Activated T-helper 1 cell treated with anti-CD3 and anti-CD28 coated beads, Interleukin-12 subunit alpha, Interleukin-12 subunit beta, Interleukin-2, Interleukin-4 antibody, amounts not matched to agents 30 ng/mL and 10 ng/mL and 1 ng/mL, durations not matched to agents 14 hours and 24 hours and 36 hours (primary cell): ENCODE data around the gene CRIP1. TPM values are rescaled to one million over a fixed set of nuclear protein-coding genes. Genes with fewer than 3 reads are reported as not detected.

Experiments
- DNase-seq: peaks from one replicate; pipeline ENCODE4 v3.0.0; 2021; ENCODE audit warnings: low spot score
- H3K27ac Mint-ChIP-seq: one replicate; pipeline ENCODE4 v1.8.0; 2021; ENCODE audit warnings: mild to moderate bottlenecking, mixed read lengths
- H3K27me3 Mint-ChIP-seq: one replicate; pipeline ENCODE4 v1.8.0; 2022; ENCODE audit warnings: mild to moderate bottlenecking, moderate library complexity, mixed read lengths; ENCODE audit not compliant: insufficient read depth
- H3K36me3 Mint-ChIP-seq: one replicate; pipeline ENCODE4 v1.8.0; 2021; ENCODE audit warnings: low read depth, mixed read lengths
- H3K4me1 Mint-ChIP-seq: one replicate; pipeline ENCODE4 v1.8.0; 2021; ENCODE audit warnings: low read depth, mixed read lengths
- H3K4me3 Mint-ChIP-seq: one replicate; pipeline ENCODE4 v1.8.0; 2021; ENCODE audit warnings: mild to moderate bottlenecking, moderate library complexity, mixed read lengths
- H3K9me3 Mint-ChIP-seq: one replicate; pipeline ENCODE4 v1.8.0; 2021; ENCODE audit warnings: mixed read lengths
- intact Hi-C: fragments of 100-400 bp; cut with micrococcal nuclease; formaldehyde crosslinking; loops from one replicate; pipeline ENCODE4 v1.15.1; 2024
- total RNA-seq: library from RNA; stranded (reverse); gene quantifications from 2 replicates; pipeline ENCODE4 v1.2.3, GENCODE V29; 2022

The CRIP1 gene
- total RNA-seq, 1 donor from 2014 or later, result 103 TPM

DNA sequence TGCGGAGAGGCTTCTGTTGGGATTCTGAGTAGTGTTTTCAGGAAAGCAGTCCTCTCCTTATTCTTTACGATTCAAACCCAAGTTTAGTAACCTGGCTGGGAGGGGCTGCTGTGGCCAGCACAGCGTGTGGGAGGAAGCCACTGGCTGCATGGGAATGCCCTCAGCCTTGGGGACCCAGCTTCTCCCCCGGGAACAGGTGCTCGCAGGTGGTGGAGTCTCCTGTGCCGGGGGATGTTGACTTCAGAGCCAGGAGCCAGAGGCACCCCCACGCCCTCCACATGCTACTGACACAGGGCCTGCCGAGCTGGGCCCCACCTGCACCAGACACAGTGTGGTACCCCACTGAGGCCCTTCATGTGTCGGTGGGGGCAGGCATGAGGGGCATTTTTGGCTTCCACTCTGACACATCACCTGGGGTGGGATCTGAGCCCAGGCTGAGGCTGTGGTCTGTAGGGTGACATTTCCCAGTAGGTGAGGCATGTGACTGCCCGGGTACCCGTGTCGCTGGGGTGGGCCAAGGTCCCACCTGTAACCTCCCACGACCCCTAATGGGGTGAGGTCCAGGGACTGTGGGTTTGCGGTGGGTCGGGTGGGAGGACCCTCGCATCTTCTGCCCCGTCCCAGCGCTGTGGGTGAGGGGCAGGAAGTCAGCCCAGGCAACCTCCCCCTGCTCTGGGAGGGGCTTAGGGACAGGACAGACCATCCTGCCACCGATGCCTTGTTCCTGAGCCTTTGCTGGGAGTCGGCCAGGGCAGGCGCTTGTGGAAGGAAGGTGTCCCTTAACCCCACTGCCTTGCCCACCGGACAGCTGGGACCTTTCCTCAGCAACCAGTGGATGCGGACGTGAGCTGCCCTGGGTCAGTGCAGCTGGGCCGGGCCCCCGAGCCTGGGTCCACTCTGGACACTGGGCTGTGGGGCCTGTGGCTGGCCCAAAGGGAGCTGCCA, 40.5 kb upstream of the CRIP1 start:
- no peak for DNase-seq
- Mint-ChIP-seq H3K36me3 (peaks cover 6% of the 10 kb centered on the region), H3K4me3 (no peak overlapping the region), H3K4me1 (no peaks in the 10 kb centered on the region), H3K27me3 (no peaks in the 10 kb centered on the region), H3K9me3 (no peaks in the 10 kb centered on the region), H3K27ac (no peak overlapping the region)
- intact Hi-C loops, result no loop called here

DNA sequence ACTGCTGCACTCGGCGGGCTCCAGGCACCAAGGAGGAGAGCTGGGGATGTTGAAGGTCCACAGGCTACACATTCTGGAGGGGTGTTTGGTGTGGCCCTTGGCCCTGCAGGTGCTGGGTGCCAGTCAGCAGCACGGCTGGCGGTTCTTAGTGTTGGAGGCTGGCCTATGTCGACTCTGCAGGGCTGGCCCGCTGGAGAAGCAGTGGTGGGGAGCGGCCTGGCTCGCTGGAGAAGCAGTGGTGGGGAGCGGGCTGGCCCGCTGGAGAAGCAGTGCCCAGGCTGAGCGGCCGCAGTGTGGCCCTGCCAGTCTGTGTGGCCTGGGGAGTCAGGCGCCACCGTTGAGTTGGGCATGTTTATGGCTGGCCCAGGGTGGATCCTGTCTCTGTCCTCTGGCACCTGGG, 39.7 kb upstream of the CRIP1 start:
- Mint-ChIP-seq H3K9me3 (no peaks in the 10 kb centered on the region), H3K4me1 (no peaks in the 10 kb centered on the region), H3K4me3 (no peak overlapping the region), H3K36me3 (peaks cover 3% of the 10 kb centered on the region), H3K27me3 (no peaks in the 10 kb centered on the region), H3K27ac (no peak overlapping the region)
- no peak for DNase-seq
- intact Hi-C loops, result no loop called here

DNA sequence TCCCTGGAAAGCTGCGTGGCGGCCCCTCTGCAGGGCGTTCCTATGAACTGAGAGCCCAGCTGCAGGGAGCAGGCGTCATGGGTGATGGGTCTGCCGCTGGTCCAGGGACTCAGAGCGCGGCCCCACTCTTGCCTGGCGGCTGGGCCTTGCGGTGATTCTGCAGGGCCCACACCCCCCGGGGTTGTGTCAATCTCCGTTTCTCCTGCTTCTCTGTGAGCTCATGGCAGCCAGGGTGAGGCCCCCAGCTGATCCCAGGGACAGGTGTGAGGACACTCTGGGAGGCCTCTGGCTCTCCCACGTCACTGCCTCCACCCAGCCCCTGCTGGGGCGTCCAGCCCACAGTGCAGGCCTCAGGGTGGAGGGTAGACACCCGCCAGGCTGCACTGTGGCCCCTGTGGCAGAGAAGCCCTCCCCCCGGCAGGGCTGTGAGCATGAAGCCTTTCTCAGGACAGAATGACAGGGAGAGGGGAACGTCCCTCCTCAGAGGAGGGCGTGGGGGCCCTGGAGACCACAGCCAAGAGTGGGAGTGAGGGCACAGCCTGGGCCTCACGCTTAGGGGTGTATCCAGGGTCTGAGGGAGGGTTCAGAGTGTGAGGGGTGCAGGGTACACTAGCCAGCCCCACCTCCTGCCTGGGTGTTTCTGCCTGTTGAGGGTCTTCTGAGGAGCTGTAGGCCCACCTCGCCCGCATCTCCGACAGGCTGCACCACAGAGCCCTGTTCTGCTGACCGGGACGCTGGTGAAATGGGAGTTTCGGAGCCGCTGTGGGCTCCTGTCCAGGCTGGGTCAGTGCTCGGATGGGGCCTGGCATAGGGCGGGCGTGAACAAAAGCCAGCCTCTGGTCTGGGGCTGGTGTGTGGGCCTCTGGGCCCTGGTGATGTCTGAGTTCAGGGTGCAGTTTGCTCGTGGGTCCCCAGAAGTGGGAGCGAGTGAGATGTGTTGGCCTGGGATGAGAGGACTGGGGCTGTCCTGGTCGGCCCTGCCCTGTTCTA, 38.7 kb upstream of the CRIP1 start:
- no peak for DNase-seq
- Mint-ChIP-seq H3K9me3 (no peaks in the 10 kb centered on the region), H3K27ac (no peak overlapping the region), H3K36me3 (peaks cover 2% of the 10 kb centered on the region), H3K4me3 (no peak overlapping the region), H3K4me1 (no peaks in the 10 kb centered on the region), H3K27me3 (no peaks in the 10 kb centered on the region)
- intact Hi-C loops, result loop anchor here (1.0 kb wide), 3 partner anchors 42 to 80 kb away; no protein-coding TSS in a partner anchor

DNA sequence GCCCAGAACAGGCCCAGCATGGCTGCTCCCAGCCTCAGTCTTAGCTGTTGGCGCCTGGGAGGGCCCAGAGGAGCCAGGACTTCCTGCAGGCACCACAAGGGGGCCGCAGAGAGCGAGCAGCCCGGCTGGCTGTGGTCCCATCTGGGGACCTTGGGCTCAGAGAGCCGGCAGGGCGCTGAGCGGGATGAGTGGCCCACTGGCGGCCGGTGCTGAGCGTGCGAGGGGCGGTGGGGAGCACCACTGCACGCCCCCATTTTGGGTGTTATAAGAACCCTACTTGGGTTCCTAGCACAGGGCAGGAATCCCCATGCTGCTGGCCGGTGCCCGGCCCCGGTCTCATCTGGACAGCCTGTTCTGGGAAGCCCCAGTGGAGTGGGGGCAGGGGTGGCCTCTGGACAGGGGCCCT, 38.0 kb upstream of the CRIP1 start:
- peak; percentile 42 for DNase-seq
- Mint-ChIP-seq H3K27ac (no peak overlapping the region), H3K9me3 (no peaks in the 10 kb centered on the region), H3K36me3 (peaks cover 2% of the 10 kb centered on the region), H3K4me3 (no peak overlapping the region), H3K27me3 (no peaks in the 10 kb centered on the region), H3K4me1 (no peaks in the 10 kb centered on the region)
- intact Hi-C loops, result loop anchor here (1.0 kb wide), 3 partner anchors 42 to 80 kb away; no protein-coding TSS in a partner anchor

DNA sequence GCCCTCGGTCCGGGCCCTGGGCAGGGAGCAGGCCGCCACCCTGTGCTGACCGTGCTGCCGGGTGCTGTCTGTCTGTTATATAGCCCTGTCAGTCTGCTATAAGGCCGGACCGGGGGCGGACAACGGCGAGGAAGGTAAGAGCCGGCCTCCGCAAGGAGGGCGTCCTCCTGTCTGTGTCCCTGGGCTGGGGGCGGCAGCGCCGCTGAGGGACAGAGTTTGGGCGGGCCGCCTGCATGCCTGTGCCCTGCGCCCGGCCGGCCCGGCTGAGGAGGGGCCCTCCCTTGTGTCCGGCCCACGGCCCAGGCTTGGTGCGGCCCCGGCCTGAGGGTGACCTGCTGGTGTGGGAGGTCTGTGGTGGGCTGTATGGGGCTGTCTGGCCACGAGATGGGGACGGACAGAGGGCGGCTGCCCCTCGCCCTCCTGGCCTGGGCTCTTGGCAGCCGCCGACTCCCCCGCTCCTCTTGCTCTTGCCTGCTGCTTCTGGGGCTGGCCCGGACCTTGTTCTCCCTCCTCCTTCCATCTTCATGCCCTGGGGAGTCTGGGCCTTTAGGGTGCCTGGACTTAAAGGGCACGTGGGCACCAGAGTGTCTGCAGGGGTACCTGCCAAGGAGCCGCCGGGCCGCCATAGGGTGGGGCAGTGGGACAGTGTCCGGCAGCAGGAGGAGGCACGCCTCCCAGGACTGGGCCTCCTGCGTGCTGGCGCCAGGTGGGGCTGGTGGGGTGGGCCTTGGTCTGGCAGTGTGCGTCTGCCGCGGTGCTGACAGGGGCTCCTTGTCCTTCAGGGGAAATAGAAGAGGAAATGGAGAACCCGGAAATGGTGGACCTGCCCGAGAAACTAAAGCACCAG, 37.2 kb upstream of the CRIP1 start:
- Mint-ChIP-seq H3K27me3 (no peaks in the 10 kb centered on the region), H3K36me3 (peaks cover 2% of the 10 kb centered on the region)

DNA sequence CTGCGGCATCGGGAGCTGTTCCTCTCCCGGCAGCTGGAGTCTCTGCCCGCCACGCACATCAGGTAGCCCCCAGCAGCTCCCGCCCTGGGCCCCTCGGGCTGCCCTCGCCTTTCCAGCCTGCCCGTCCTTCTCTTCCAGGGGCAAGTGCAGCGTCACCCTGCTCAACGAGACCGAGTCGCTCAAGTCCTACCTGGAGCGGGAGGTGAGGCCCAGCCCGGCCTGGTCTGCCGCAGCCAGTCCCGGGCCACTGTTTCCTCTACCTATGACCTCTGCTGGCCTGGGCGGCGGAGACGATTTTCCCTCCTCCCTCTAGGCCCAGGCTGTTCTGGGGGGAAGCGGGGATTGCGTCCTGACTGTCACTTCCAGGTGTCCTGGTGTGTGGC, 36.6 kb upstream of the CRIP1 start:
- intact Hi-C loops, result no loop called here
- Mint-ChIP-seq H3K27ac (no peak overlapping the region), H3K36me3 (peaks cover 2% of the 10 kb centered on the region), H3K4me1 (no peaks in the 10 kb centered on the region), H3K27me3 (no peaks in the 10 kb centered on the region), H3K4me3 (no peak overlapping the region), H3K9me3 (no peaks in the 10 kb centered on the region)
- no peak for DNase-seq

More for the DNA sequence above, 37.2 kb upstream of the CRIP1 start:
- no peaks in the 10 kb centered on the region for H3K9me3 Mint-ChIP-seq
- no peak overlapping the region for H3K4me3 Mint-ChIP-seq
- DNase-seq, result no peak
- no peak overlapping the region for H3K27ac Mint-ChIP-seq
- H3K4me1 Mint-ChIP-seq, result no peaks in the 10 kb centered on the region
- intact Hi-C loops, result no loop called here

DNA sequence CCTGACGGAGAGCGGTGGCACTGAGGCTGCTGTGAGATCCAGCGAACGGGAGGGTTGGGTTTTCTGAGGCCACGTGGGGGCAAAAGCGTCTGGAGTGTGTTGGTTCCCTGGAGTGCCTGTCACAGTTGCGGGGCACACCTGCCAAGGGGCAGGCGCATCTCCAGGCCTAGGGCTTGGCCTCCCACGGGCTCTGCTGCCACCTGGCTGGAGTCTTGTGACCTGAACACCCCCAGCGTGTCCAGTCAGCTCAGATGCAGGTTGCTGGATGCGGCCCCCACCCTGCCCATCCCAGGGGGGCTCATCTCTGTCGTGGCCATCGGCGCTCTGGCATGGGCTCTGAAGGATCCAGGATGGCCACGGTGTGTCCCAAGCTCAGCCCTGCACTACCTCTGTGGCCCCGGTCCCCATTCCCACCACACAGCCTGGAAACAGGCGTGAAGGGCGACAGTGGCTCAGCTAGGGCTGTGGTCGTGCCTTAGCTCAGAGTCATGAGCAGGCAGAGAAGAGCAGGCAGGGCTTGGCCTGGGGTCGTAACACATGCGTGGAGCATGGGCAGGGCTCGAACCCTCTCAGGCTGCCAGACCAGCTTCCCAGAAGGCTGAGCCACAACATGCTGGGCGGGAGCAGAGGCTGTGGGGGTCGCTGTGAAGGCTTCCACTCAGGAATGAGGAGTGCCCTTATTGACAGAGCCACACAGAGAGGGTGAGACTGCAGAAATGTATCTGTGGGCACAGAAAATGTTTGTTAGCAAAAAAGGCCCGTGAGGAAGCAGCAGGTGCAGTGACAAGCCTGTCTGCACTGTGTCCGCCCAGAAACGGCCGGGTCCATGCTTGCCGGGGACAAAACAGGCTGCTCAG, 35.6 kb upstream of the CRIP1 start:
- intact Hi-C loops, result no loop called here
- Mint-ChIP-seq H3K36me3 (peaks cover 2% of the 10 kb centered on the region), H3K4me3 (no peak overlapping the region), H3K27me3 (no peaks in the 10 kb centered on the region), H3K9me3 (no peaks in the 10 kb centered on the region), H3K4me1 (no peaks in the 10 kb centered on the region), H3K27ac (no peak overlapping the region)
- no peak for DNase-seq

DNA sequence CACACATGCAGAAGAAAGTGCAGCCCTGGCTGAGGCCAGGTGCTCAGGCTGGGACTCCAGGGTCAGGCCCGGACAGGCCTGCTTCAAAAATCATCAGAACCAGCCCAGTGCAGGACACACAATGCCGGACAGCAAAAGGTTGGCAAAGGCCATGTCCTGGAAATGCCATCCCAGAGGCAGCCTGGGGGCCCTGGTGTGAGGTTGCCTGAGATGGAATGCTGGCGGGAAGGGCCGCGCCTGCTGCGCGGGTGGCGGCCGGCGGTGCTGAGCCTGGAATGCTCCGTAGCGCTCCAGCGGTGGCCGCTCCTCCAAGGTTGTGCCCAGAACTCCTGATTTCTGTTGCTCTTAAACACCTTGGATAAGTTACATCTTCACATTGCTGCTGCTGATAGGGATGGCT, 33.7 kb upstream of the CRIP1 start:
- H3K4me1 Mint-ChIP-seq, result no peaks in the 10 kb centered on the region
- intact Hi-C loops, result no loop called here
- no peak overlapping the region for H3K4me3 Mint-ChIP-seq
- no peaks in the 10 kb centered on the region for H3K9me3 Mint-ChIP-seq
- H3K36me3 Mint-ChIP-seq, result peaks cover 2% of the 10 kb centered on the region
- H3K27me3 Mint-ChIP-seq, result no peaks in the 10 kb centered on the region
- H3K27ac Mint-ChIP-seq, result no peak overlapping the region
- no peak for DNase-seq

DNA sequence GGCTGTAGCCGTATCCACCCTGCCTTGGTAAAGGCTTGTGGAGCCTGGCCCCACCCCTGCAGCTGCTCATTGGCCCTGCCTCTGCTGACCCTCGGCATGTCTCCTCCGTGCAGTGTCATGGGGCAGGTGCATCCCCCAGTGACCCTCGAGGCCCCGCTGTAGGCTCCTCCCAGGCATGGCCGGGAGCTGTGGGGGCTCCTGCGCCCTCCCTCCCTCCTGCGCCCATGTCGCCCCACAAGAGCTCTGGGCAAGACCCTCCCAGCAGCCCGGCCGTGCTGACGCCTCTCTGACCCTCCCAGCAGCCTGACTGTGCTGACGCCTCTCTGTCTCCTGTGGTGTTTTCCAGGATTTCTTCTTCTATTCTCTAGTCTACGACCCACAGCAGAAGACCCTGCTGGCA, 32.8 kb upstream of the CRIP1 start:
- Mint-ChIP-seq H3K9me3 (no peaks in the 10 kb centered on the region), H3K27ac (no peak overlapping the region), H3K4me3 (no peak overlapping the region), H3K27me3 (no peaks in the 10 kb centered on the region), H3K4me1 (no peaks in the 10 kb centered on the region), H3K36me3 (peaks cover 2% of the 10 kb centered on the region)
- no peak for DNase-seq
- intact Hi-C loops, result no loop called here

DNA sequence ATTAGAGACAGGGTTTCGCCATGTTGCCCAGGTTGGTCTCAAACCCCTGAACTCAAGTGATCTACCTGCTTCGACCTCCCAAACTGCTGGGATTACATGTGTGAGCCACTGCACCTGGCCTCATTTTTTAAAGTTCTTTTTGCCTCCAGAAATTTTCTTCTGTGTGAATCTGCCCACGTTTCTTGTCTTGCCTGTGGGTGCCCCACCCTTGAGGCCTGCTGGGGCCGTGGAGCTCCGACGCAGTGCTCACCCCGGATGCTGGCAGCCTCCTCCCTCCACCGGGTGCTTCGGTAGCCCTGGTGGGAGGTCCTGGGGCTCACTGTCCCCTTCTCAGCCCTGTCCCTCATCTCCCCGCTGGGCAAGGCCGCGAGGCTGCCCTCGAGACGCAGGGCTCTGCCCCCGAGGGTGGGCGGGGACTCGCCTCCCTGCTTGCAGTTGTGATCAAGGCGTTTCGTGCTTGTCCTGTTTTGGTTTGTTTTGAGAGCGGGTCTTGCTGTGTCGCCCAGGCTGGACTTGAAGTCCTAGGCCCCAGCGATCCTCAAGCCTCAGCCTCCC, 31.5 kb upstream of the CRIP1 start:
- DNase-seq, result no peak
- H3K9me3 Mint-ChIP-seq, result no peaks in the 10 kb centered on the region
- intact Hi-C loops, result no loop called here
- H3K4me3 Mint-ChIP-seq, result no peak overlapping the region
- H3K27me3 Mint-ChIP-seq, result no peaks in the 10 kb centered on the region
- no peak overlapping the region for H3K27ac Mint-ChIP-seq
- peaks cover 2% of the 10 kb centered on the region for H3K36me3 Mint-ChIP-seq
- no peaks in the 10 kb centered on the region for H3K4me1 Mint-ChIP-seq

DNA sequence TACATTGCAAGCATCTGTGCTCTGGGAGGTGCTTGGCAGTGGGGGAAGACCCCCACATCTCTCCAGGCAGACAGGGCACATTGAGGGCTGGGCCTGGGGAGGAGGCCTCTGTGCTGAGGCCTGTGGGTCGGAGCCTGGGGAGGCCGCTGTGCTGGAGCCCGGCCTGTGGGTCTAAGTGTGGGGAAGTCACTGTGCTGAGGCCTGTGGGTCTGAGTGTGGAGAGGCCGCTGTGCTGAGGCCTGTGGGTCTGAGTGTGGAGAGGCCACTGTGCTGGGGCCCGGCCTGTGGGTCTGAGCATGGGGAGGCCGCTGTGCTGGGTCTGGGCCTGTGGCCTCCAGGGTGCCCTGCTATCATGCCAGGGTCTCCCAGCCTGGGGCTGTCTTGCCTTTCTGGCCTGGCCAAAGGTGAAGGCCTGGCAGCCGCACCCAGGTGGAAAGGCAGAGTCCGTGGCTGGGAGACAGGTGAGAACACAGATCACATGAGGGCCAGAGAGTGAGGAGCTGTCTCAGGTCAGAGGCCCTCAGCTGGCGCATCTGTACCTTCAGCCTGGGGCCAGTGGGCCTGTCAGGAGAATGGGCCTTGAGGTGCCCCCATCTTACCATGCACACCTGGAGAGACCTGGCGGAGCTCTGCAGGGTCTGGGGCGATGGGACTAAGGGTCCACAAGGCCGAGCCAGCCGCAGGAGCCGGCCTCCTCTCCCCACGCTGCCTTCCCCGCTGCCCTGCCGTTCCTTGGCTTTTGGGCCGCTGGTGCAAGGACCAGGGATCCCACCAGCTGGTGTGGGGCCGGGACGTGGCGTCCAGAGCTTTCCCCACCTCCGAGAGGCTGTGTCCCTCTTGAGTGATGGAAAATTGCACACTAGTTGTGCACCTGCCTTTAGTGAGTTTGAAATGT, 30.7 kb upstream of the CRIP1 start:
- no peak for DNase-seq
- intact Hi-C loops, result no loop called here
- no peaks in the 10 kb centered on the region for H3K27me3 Mint-ChIP-seq
- H3K9me3 Mint-ChIP-seq, result no peaks in the 10 kb centered on the region
- no peaks in the 10 kb centered on the region for H3K4me1 Mint-ChIP-seq
- peaks cover 4% of the 10 kb centered on the region for H3K36me3 Mint-ChIP-seq
- no peak overlapping the region for H3K27ac Mint-ChIP-seq
- no peak overlapping the region for H3K4me3 Mint-ChIP-seq
